GM21423 (cell line): ENCODE measurements around the gene TTYH2.

Experiments
- ATAC-seq: cut with Tn5 transposase; IDR thresholded peaks from one replicate; pipeline ENCODE4 v1.9.1; 2021; ENCODE audit warnings: mild to moderate bottlenecking, moderate library complexity; ENCODE audit not compliant: unreplicated experiment

TTYH2 gene

DNA sequence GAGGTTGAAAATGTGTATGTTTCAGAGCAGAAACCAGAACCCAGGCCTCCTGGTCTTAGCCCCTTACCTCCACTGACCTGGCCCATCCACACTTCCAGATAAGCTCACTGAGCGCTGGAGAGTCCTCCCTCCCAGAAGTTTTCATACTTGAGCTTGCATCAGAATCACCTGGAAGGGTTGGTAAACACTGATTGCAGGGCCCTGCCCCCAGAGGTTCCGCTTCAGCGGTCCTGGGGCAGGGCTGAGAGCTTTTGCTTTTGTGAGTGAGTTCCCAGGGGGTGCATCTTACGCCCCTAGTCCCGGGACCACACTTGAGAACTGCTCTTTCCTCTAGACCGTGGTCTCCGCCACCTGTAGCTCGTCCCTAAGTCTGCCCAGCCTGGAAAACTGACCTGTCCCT, 20.6 kb downstream of the TTYH2 start:
- no peak for ATAC-seq

- ATAC-seq: no peak
Measured at GRCh38 chr17:74234486-74234885, 21.1 kb downstream of the TTYH2 start.

GRCh38 chr17:74235040-74235581, 21.7 kb downstream of the TTYH2 start:
- ATAC-seq: no peak

GRCh38 chr17:74235911-74236371, 22.6 kb downstream of the TTYH2 start:
- ATAC-seq: no peak

DNA sequence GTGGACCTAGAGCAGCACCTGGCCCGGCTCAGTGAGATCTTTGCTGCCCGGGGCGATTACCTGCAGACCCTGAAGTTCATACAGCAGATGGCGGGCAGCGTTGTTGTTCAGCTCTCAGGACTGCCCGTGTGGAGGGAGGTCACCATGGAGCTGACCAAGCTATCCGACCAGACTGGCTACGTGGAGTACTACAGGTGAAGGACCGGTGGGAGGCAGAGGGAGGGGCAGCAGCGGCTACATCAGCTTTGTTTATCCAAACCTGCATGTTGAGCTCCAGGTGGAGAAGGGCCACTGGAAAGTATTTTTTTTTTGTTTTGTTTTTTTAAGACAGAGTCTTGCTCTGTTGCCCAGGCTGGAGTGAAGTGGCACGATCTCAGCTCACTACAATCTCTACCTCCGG, 23.9 kb downstream of the TTYH2 start:
- ATAC-seq: no peak

- no peak for ATAC-seq
Measured at GRCh38 chr17:74239172-74239571, 25.8 kb downstream of the TTYH2 start.

DNA sequence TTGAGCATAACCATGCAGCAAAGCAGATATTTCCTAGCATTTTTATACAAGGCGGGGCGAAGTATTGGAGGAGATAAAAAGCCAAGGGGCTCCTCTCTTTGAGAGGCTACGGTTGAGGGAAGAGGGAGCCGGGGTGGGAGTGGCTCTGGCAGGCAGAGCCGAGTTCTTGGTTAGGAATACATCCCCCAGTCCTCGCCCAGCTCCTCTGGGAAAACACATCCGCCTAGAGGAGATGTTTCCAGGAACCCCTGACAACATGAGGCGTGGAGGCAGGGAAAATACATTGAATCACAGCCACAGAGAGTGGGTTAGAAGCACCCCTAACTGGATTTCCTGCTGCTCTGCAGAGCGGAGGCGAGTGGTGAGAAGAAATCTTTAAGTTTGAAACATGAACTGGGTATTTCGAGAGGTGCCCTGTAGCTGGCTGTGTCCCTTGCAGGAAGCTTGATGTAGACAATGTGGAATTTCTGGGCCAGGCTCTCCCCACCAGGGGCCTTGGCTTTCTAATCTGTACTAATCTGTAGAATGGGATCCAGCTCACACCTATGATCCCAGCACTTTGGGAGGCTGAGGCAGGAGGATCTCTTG, 27.3 kb downstream of the TTYH2 start:
- ATAC-seq: no peak

DNA sequence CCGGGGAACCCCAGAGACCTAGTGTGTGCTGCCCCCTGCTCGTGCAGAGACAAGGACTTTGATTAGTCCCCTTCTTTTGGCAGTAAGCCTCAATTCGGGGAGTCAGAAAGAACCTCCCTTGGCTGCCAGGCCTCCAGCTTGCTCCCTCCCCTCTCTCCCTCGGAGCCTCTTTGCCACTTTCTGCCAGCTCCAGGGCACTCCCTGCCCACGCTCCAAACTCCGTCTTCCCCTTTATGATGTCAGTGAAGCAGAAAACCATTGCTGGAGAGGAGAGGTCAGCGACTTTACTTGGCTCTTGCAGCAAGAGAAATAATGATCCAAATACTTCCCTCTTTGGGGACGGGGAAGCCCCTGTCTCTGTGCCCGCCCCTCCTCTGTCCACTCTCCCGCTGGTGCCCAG, 28.1 kb downstream of the TTYH2 start:
- ATAC-seq: no peak

DNA sequence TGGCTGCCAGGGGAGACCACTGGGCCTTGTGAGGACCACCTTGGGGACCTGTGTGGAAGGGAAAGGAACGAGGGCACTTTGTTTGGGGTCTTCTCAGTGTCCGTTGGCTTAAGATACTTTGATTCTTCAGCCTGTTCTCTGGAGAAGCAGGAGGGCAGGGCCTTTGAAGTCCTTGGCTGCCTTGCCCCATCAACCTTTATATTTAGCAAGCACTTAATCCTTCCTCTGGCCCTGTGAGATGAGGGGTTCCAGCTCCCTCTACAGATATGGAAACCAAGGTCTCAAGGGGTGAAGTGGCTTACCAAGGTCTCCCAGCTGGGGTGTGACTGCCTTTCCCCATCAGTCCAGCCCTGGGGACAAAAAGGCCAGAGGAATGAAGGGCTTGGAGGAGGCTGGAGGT, 28.5 kb downstream of the TTYH2 start:
- ATAC-seq: no peak

GRCh38 chr17:74243013-74243755, 29.8 kb downstream of the TTYH2 start:
- no peak for ATAC-seq

GRCh38 chr17:74244128-74244527, 30.8 kb downstream of the TTYH2 start:
- no peak for ATAC-seq

DNA sequence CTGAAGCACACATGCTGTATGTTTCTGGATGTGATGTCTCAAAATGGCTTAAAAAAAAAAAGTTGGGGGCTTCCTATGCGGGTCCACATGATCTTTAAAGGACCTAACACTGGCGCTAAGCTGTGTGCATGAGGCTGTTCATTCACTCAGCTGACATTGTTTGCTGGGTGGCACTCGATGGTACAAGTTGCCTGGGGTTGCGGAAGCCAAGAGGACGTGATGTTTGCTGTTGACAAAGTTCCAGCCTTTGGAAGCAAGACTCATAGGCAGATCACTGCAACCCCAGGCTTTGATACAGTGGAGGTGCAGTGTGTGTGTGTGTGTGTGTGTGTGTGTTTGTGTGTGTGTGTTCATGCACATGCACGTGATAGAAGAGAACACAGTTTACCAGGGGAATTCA, 31.2 kb downstream of the TTYH2 start:
- no peak for ATAC-seq

- no peak for ATAC-seq
Measured at GRCh38 chr17:74245145-74245831, 31.9 kb downstream of the TTYH2 start.

- ATAC-seq: no peak
Measured at GRCh38 chr17:74245871-74246270, 32.5 kb downstream of the TTYH2 start.

- no peak for ATAC-seq
Measured at GRCh38 chr17:74249590-74250270, 36.4 kb downstream of the TTYH2 start.

- ATAC-seq: no peak
Measured at GRCh38 chr17:74250324-74250995, 37.1 kb downstream of the TTYH2 start.

- ATAC-seq: no peak
Measured at GRCh38 chr17:74251051-74251450, 37.7 kb downstream of the TTYH2 start.

DNA sequence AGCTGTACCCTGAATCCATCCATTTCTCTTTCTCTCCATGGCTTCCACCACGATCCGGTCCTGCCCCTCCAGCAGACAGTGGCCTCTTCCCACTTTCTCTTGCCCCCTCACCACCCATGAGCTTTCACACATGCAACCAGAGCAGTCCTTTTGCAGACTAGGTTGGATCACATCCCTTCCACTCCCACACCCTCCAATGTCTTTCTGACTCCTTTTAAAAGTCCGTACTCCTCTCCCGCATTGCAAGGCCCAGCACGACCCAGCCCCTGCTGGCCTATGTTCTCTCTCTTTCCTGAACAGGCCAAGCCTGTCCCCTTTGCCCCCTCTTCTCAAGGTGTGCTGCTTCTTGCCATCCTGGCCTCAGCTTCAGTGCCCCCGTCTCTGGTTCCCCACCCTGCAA, 38.2 kb downstream of the TTYH2 start:
- no peak for ATAC-seq

GRCh38 chr17:74252211-74252610, 38.8 kb downstream of the TTYH2 start:
- ATAC-seq: no peak

- no peak for ATAC-seq
Measured at GRCh38 chr17:74253036-74253435, 39.7 kb downstream of the TTYH2 start.

DNA sequence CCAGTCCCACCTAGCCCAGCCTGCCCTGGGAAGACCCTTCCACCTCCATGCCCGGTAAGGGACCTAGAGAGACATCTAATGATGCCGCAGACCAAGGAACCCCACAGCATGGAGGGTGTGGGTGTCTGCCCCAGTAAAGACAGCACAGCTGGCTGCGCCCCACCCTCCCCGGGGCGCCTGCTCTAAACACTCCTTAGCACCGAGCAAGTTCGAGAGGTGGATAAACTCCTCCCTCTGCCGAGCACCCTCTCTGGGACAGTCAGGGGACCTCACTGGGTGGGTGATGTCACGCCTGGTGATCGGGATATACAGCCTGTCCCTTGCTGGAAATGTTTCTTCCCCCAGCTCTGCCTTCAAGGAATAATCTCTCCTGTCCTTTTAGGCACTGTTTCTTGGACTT, 43.9 kb downstream of the TTYH2 start:
- ATAC-seq: no peak
